Measurements from ENCODE around the gene GABRB1.

DNA sequence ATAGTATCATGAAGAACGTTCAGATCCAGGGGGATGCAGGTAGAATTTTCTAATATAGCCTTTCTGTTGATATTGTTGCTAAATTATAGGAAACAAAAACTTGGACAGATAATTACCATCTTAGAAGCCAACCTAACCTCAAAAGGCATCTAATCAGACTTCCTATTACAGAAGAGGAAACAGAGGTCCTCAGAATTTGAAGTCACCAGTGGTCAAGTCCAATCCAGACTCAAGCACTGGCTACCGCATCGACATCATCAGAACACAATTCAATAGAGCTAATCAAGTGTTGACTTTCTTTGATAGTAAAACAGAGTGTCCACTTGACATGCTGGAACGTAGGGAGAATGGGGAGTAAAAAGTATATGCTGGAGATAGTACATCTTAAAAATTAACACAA lies 443.4 kb downstream of the GABRB1 start:
- TF ChIP-seq FOXP2 (optimal IDR thresholded peaks at IDR 0.05; ENCODE audit: control extremely low read depth, extremely low read length, insufficient read depth) (no peak), EZH2 (IDR thresholded peaks at IDR 0.05) (no peak), POLR2AphosphoS5 (IDR thresholded peaks at IDR 0.05; ENCODE audit: borderline replicate concordance, low read depth, low read length) (no peak)

Measured in SK-N-MC (cell line).